Measurements from ENCODE around the gene DNAJC5.

The DNAJC5 gene

DNA sequence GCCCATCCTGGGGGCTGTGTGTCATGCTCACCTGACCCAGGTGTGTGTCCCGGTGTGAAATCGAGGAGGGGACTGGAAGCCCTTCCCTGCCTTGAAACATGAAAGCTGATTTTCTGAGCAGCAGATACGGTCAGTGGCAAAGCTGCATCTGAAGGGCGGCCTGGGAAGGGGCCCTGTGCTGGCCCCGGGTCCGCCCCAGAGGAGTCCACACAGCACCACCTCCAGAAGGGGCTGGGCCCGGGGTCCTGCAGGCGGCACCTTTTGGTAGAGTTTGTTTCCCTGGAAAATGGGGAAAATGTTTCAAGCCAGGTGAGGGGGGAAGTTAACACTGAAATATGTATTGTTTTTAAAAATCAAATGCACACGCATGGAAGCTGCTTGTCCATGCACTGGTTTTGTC is 40.5 kb downstream of the DNAJC5 start:
- H3K27me3 ChIP-seq, result no peaks in the 10 kb centered on the region
- H3K4me3 ChIP-seq (ENCODE audit: low read depth in 1 of 2, low read length in 1 of 2), result no peak overlapping the region
- peaks cover 10 to 23% of the 10 kb centered on the region in 2 experiments for H3K4me1 ChIP-seq (ENCODE audit: control insufficient read depth in 1 of 2, insufficient read depth in 1 of 2, low read depth in 1 of 2, low read length in 1 of 2)
- TF ChIP-seq CTCF (IDR thresholded peaks at IDR 0.05), result no peak
- peaks cover 96% of the 10 kb centered on the region for H3K36me3 ChIP-seq
- no peaks in the 10 kb centered on the region for H3K9me3 ChIP-seq
- peak overlapping the region; percentile 29 for H3K27ac ChIP-seq

- Histone ChIP-seq H3K27ac (peak overlapping the region; percentile 20), H3K9me3 (no peaks in the 10 kb centered on the region), H3K36me3 (peaks cover 87% of the 10 kb centered on the region), H3K4me3 (ENCODE audit: low read depth in 1 of 2, low read length in 1 of 2) (no peak overlapping the region), H3K27me3 (no peaks in the 10 kb centered on the region), H3K4me1 (ENCODE audit: control insufficient read depth in 1 of 2, insufficient read depth in 1 of 2, low read depth in 1 of 2, low read length in 1 of 2) (peaks cover 27 to 41% of the 10 kb centered on the region in 2 experiments)
- TF ChIP-seq CTCF (IDR thresholded peaks at IDR 0.05), result no peak
Observed at GRCh38 chr20:63937596-63937995, 42.7 kb downstream of the DNAJC5 start.

GRCh38 chr20:63939061-63939935 is 44.4 kb downstream of the DNAJC5 start:
- peak overlapping the region; percentile 83 for H3K27ac ChIP-seq
- H3K27me3 ChIP-seq, result no peaks in the 10 kb centered on the region
- H3K4me3 ChIP-seq (ENCODE audit: low read depth in 1 of 2, low read length in 1 of 2), result no peak overlapping the region
- no peak for TF ChIP-seq CTCF (IDR thresholded peaks at IDR 0.05)
- no peaks in the 10 kb centered on the region for H3K9me3 ChIP-seq
- H3K4me1 ChIP-seq (ENCODE audit: control insufficient read depth in 1 of 2, insufficient read depth in 1 of 2, low read depth in 1 of 2, low read length in 1 of 2), result peaks cover 40 to 53% of the 10 kb centered on the region in 2 experiments
- H3K36me3 ChIP-seq, result peaks cover 87% of the 10 kb centered on the region

GRCh38 chr20:63940071-63940471 is 45.1 kb downstream of the DNAJC5 start:
- no peaks in the 10 kb centered on the region for H3K27me3 ChIP-seq
- H3K4me3 ChIP-seq (ENCODE audit: low read depth in 1 of 2, low read length in 1 of 2), result no peak overlapping the region
- peak overlapping the region; percentile 83 for H3K27ac ChIP-seq
- peaks cover 87% of the 10 kb centered on the region for H3K36me3 ChIP-seq
- no peak for TF ChIP-seq CTCF (IDR thresholded peaks at IDR 0.05)
- no peaks in the 10 kb centered on the region for H3K9me3 ChIP-seq
- H3K4me1 ChIP-seq (ENCODE audit: control insufficient read depth in 1 of 2, insufficient read depth in 1 of 2, low read depth in 1 of 2, low read length in 1 of 2), result peaks cover 40 to 53% of the 10 kb centered on the region in 2 experiments

DNA sequence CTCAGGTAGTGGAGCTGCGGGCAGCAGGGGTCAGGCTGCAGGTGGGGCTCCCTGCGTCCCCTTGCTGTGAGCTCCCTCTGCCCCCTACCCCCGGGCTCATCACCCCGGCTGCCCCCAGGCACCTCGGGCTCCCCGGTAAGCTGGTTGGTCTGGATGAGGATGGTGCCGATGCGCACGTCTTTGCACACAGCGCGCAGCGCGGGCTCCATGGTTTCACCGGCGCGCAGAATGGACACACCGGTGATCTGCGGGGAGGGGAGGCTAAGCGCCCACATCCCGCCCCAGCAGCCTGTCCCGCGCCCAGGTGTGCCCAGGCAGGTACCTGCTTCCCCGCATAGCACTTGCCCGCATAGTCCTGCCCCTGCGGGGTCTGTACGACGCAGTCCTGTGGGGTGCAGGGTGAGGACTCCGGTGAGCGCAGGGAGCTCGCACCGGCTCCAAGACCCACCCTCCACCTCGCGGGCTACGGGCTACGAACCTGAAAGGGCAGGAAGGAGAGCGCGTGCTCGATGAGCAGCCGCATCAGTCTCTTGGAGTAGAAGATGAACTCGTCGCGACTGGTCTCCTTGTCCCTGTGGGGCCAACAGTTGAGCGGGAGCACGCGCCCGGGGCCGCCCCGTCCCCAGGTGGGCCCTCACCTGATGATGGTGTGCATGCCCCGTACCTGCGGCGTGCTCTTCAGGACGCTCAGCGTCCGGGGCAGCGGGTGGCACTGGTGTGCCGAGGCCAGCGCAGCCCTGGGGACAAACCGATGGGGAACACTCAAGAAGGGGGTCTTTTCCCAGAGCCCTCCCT is 45.7 kb downstream of the DNAJC5 start:
- Histone ChIP-seq H3K36me3 (peaks cover 87% of the 10 kb centered on the region), H3K4me1 (ENCODE audit: control insufficient read depth in 1 of 2, insufficient read depth in 1 of 2, low read depth in 1 of 2, low read length in 1 of 2) (peaks cover 40 to 53% of the 10 kb centered on the region in 2 experiments), H3K27ac (peak overlapping the region; percentile 83), H3K9me3 (no peaks in the 10 kb centered on the region), H3K27me3 (no peaks in the 10 kb centered on the region), H3K4me3 (ENCODE audit: low read depth in 1 of 2, low read length in 1 of 2) (no peak overlapping the region)
- no peak for TF ChIP-seq CTCF (IDR thresholded peaks at IDR 0.05)
